Stimulated activated CD8-positive, alpha-beta memory T cell treated with anti-CD3 and anti-CD28 coated beads, Interleukin-4, amount 100 ng/mL, for 24 hours (primary cell): ENCODE results near the gene IDNK.
A peak's percentile ranks its signal among the peaks of the same experiment; 100 is the strongest.
"Not testable (repeated sequence)": the region's sequence is repeated elsewhere in the genome, so short reads cannot be mapped to it uniquely, and the experiment has no call there.

Source experiments
- DNase-seq: peaks from one replicate; pipeline ENCODE4 v3.0.0-alpha.2; 2020; ENCODE audit warnings: low read depth

IDNK gene

GRCh38 chr9:83622939-83623678, at the start of gene IDNK:
Gene IDNK (plus strand): TSS chr9:83623143. CDS start chr9:83623172, 29 bp downstream.
- DNase-seq, result peak; percentile 43

DNA sequence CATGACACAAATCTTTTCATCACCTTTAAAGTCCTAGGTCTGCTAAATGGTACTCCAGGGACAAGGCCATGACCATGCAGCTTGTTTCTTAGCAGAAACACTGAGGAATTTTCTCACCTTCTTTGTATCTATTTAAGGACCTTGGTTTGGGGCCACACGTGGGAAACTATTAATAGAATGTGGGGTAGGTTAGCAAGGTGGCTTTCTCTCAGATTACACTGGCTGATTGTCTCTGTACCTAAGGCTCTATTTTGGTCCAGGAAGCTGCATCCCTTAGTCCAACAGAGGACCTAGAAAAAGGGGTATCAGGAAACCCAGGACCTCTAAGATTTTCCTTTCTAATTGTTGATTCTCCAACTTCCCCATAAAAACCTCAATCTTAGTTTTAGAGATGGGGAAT, 48.5 kb upstream of the IDNK start:
- DNase-seq, result no peak

DNA sequence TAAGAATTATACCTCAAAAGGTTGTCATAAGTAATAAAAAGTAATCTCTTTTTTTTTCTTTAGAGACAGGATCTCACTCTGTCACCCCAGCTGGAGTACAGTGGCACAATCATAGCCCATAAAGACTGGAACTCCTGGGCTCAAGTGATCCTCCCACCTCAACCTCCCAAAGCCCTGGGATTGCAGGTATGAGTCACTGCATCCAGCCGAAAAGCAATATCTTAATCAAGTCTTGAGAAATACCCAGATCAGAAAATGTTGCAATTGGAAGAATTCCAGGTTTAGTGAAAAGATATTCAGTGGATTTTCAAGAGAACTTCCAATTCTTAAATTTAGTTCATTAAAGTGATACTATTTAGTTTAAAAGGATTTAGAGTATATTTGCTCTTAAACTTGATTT, 40.9 kb upstream of the IDNK start:
- no peak for DNase-seq

DNA sequence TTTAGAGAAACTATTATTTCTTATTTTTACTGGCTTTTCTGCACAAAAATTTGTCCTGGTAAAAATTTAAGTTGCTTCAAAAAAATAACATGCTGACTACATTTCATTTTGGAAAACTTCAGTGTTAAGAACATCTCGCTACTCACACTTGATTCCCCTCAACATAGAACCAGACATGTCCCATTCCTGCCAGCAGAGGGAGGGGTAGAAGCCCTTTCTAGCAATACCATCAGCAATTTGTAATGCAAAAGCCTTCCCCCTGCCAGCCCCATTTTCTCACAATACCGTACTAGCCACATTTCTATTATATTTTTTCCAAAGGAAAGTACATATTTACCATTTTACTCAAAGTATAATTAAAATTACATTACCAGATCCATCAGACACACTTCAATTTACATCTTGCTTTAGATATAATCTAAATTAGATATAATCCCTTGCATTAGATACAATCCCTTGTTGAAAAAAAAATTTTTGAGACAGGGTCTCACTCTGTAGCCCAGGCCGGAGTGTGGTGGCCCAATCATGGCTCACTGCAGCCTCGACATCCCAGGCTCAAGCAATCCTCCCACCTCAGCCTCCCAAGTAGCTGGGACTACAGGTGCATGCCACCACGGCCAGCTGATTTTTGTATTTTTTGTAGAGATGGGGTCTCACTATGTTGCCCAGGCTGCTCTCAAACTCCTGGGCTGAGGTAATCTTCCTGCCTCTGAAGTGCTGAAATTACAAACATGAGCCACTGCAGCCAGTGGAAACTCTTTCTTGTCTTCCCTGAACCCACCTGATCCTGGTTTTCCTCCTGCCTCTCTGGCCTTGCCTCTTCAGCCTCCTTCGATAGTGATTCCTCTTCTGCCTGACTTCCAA, 39.6 kb upstream of the IDNK start:
- DNase-seq, result no peak

DNA sequence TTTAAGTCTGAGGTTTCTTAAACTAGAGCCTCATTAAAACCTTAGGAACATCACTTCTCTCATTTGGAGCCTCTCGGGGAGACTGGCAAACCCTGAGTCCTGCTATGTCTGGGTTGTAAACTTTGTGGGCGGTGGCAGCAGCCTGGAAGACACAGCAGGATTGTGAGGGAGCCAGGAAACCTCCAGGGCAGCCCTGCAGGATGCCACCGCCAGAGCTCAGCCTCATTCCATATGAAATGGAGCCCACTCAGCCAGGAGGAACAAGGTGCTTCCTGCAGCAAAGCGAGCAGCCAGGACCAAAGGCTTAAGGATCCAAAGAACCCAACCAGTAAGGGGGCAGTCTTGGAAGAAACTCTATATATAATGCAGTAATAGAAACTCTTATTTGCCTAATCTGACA, 37.9 kb upstream of the IDNK start:
- no peak for DNase-seq

DNA sequence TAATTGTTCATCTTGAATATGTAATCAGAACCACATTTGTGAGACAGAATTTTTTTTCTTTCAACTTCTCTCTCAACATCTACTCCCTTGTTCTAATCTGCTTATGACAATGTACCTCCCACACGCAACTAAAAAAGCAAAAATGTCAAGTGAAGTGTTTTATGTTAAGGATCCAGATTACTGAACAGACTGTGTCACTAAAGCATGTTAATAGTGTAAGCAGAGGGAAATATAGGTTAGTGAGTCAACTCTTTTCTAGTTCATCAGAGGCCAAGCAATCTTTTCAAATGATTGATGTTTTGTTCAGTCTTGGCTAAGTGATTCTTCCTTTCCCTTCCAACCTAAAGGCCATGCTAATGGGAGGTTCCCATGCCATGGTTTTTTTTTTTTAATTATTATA, 34.7 kb upstream of the IDNK start:
- no peak for DNase-seq

GRCh38 chr9:83596899-83597504, 25.9 kb upstream of the IDNK start:
- peak; percentile 7 for DNase-seq

DNA sequence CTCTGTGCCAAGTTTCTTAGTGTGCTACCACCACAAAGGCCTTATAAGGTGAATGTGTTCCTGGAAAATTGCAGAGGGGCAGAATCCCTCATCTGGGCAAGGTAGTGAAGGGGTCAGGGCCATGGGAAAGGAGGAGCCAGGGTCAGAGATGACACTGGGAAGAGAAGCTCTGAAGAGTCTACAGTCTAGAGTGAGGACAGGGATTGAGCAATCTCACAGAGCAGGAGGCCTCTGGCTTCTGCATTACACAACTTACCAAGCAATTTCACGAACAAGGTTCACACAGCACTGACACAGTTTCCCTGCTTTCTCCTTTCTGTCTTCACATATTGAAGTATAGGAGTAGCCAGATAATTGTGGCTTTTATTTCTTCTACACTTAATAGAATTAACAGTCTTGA, 24.5 kb upstream of the IDNK start:
- DNase-seq, result no peak

- no peak for DNase-seq
Measured at GRCh38 chr9:83599071-83599470, 23.9 kb upstream of the IDNK start.

DNA sequence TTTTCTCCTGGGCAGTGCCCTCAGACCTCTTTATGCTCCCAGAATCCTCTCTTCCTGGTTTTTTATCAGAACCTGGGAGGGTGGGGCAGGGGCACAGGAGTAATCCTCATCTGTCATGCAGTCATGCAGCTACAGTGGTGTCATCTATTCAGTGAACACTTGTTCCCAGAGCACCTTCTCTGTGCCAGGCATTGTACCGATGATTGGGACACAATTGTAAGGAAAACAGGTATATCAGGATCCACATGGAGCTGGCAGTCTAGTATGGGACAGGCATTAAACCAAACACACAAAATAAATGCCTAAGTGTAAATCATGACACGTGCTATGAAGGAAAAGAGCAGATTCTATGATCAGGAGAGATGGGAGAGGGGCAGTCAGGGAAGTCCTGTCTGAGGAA, 21.5 kb upstream of the IDNK start:
- no peak for DNase-seq

- not testable (repeated sequence) for DNase-seq
Measured at GRCh38 chr9:83607620-83608019, 15.3 kb upstream of the IDNK start.

GRCh38 chr9:83613298-83613697, 9.6 kb upstream of the IDNK start:
- DNase-seq, result not testable (repeated sequence)

DNA sequence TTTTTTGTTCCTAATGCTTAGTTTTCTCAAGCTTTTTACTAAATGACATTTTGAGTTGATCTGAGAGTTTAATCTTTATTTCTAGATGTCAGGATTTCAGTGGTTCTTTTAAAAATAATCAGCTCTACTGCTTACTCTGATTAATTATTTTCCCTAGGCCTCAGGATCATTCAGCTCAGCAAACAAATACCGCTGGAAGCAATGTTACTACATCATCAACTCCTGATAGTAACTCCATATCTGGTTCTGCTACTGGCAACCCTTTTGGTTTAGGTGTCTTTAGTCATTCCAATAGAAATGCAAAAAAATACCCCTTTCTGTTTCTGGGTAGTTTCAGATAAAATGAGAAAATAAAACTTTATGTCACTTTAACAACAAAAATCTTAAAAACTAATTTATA, 5.6 kb upstream of the IDNK start:
- no peak for DNase-seq

GRCh38 chr9:83620841-83621636, 1.9 kb upstream of the IDNK start:
- DNase-seq, result no peak

- DNase-seq, result peak; percentile 36
Measured at GRCh38 chr9:83622433-83622938, 457 bp upstream of the IDNK start.

GRCh38 chr9:83623679-83624076, 735 bp downstream of the IDNK start:
- no peak for DNase-seq

DNA sequence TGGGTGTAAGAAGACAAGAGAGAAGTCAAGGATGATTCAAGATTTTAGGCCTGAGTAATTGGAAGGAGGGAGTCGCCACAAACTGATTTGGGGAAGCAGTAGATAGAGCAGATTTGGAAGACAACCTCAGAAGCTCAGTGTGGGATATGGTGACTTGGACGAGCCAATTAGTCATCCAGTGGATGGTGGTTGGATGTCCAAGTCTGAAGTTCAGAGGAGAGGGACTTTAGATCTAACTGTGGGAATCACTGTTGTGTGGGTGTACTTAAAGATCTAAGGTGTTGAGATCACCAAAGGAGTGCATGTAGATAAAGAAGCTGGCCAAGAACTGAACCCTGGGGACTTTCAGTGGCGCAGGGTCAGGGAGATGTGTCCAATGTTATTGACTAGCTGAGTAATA, 2.2 kb downstream of the IDNK start:
- no peak for DNase-seq

- DNase-seq, result no peak
Measured at GRCh38 chr9:83628540-83628939, 5.6 kb downstream of the IDNK start.

DNA sequence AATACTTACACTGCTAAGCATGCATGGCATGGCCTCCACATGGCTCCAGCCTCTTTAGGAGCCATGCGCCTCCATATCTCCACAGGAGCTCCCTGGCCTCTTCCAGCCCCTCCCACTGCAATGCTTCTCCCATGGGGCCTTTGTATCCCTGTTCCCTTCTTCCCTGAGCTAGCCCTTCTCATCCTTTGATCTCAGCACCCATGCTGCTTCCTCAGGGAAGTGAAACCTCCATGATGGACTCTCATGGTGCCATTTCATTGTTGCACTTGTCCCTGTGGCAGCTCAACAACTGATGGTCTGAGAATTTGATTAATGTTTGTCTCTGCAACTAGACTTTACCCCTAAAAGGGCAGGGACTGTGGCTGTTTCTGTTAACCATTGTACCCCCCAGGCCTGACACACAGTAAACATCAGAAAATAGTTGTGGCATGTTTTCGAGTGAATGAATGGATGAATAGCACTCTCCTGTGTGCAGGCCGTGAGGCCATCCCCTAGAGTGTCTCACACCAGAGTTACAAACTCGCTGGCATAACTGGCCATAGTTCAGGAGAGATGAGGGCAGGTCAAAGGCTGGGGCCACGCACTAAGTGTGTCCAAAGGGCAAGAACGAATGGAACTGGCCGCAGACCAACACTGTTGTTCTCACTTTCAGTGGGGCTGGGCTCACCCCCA, 6.6 kb downstream of the IDNK start:
- DNase-seq, result no peak

- DNase-seq, result no peak
Measured at GRCh38 chr9:83630938-83631457, 8.1 kb downstream of the IDNK start.

GRCh38 chr9:83633255-83633654, 10.3 kb downstream of the IDNK start:
- no peak for DNase-seq
